Measurements from ENCODE around the gene IL17RD. TPM values are rescaled to one million over a fixed set of nuclear protein-coding genes. Genes with fewer than 3 reads are reported as not detected.

Gene IL17RD
- total RNA-seq, 4 donors from 2014 or later = 0.98 to 5.8 (median 3.4) TPM

- no peak for TF ChIP-seq CTCF (IDR thresholded peaks at IDR 0.05; ENCODE audit: low read depth)
Measured at GRCh38 chr3:57057351-57057750, 107.8 kb downstream of the IL17RD start.

GRCh38 chr3:57053122-57053521 is 112.0 kb downstream of the IL17RD start:
- TF ChIP-seq CTCF (IDR thresholded peaks at IDR 0.05; ENCODE audit: low read depth) = no peak

GRCh38 chr3:57052662-57053061 is 112.5 kb downstream of the IL17RD start:
- no peak for TF ChIP-seq CTCF (IDR thresholded peaks at IDR 0.05; ENCODE audit: low read depth)

GRCh38 chr3:57048728-57049127 is 116.4 kb downstream of the IL17RD start:
- no peak for TF ChIP-seq CTCF (IDR thresholded peaks at IDR 0.05; ENCODE audit: low read depth)

- TF ChIP-seq CTCF (IDR thresholded peaks at IDR 0.05; ENCODE audit: low read depth) = no peak
Measured at GRCh38 chr3:57048052-57048671, 117.0 kb downstream of the IL17RD start.

GRCh38 chr3:57046101-57046765 is 118.9 kb downstream of the IL17RD start:
- no peak for TF ChIP-seq CTCF (IDR thresholded peaks at IDR 0.05; ENCODE audit: low read depth)

GRCh38 chr3:57043518-57043917 is 121.6 kb downstream of the IL17RD start:
- no peak for TF ChIP-seq CTCF (IDR thresholded peaks at IDR 0.05; ENCODE audit: low read depth)

Data from subcutaneous adipose tissue (tissue), 4 donors.